GM12873 (cell line): Measurements from ENCODE around the gene KLK2.
A peak's percentile ranks its signal among the peaks of the same experiment; 100 is the strongest.

ENCODE experiments used
- TF ChIP-seq, protein P1 (sequence below): IDR thresholded peaks from 2 replicates; pipeline ENCODE4 v1.5.1; 2012; ENCODE audit warnings: low read depth, mild to moderate bottlenecking, moderate library complexity, low read length, control low read depth; ENCODE audit not compliant: insufficient read depth; ENCODE audit errors: missing control alignments

KLK2 gene

GRCh38 chr19:50880241-50880640, 7.0 kb downstream of the KLK2 start:
- TF ChIP-seq, protein P1, sequence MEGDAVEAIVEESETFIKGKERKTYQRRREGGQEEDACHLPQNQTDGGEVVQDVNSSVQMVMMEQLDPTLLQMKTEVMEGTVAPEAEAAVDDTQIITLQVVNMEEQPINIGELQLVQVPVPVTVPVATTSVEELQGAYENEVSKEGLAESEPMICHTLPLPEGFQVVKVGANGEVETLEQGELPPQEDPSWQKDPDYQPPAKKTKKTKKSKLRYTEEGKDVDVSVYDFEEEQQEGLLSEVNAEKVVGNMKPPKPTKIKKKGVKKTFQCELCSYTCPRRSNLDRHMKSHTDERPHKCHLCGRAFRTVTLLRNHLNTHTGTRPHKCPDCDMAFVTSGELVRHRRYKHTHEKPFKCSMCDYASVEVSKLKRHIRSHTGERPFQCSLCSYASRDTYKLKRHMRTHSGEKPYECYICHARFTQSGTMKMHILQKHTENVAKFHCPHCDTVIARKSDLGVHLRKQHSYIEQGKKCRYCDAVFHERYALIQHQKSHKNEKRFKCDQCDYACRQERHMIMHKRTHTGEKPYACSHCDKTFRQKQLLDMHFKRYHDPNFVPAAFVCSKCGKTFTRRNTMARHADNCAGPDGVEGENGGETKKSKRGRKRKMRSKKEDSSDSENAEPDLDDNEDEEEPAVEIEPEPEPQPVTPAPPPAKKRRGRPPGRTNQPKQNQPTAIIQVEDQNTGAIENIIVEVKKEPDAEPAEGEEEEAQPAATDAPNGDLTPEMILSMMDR = no peak

DNA sequence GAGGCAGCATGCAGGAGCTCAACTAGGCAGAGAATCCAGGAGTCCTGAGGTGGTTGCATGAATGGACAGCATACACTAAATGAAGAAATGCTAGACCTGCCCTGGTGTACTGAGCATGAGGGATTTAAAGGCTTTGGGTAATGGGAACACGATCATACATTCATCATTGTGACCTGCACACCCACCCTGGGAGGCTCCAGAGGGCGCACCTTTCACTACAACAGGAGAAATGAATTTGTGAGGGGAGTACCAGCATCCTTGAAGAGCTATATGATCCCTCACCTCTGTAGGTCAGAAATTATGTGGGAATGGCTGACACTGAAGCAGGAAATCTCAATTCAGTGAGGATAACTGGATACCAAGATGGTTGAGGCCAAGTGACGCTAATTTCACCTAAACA, 8.9 kb downstream of the KLK2 start:
- TF ChIP-seq, protein P1 = peak; percentile 28

GRCh38 chr19:50889638-50890037, 16.4 kb downstream of the KLK2 start:
- TF ChIP-seq, protein P1 = no peak

- TF ChIP-seq, protein P1 = no peak
These were observed 17.4 kb downstream of the KLK2 start for GRCh38 chr19:50890422-50891252.

- TF ChIP-seq, protein P1 = no peak
These were observed 18.0 kb downstream of the KLK2 start for GRCh38 chr19:50891253-50891625.

DNA sequence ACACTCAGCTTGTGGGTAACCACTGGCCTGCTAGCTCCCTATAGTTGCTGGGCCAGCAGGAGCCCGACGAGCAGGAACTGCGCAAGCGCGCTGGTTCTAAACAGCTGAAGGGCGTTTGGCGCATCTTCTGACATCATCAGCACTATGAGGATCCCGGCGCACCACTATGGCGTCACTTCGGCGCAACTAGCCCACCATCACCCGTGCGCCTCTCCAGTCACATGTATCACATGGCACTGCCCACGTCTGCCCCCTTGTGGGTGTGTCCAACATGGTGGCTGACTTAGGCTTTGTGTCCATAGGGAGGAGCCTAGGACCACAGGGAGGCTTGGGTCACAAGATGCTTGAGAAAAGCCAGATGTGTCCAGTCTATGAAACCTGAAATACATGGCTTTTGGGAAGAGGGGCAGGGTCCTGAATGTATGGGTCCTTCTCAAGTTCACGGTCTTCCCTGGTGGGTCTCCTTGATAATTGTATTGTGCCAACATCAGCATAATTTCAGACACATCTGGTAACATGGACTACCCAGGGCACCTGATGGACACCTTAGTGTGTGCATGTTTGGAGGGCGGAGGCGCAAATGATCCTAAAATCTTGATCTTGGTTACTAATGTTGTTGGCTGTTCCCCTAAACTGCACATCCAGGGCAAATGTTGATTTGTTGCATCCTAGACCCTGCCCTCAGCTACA, 20.0 kb downstream of the KLK2 start:
- TF ChIP-seq, protein P1 = peak; percentile 31
